Measurements from ENCODE around the gene ZBTB20.

The ZBTB20 gene

GRCh38 chr3:114902691-114903101 lies 244.4 kb downstream of the ZBTB20 start:
- no peak for DNase-seq

GRCh38 chr3:114900908-114901307 lies 246.2 kb downstream of the ZBTB20 start:
- no peak for DNase-seq

- DNase-seq: no peak
Measured at GRCh38 chr3:114899186-114899931, 247.7 kb downstream of the ZBTB20 start.

- no peak for DNase-seq
Measured at GRCh38 chr3:114896978-114897377, 250.1 kb downstream of the ZBTB20 start.

- no peak for DNase-seq
Measured at GRCh38 chr3:114893361-114893760, 253.7 kb downstream of the ZBTB20 start.

- no peak for DNase-seq
Measured at GRCh38 chr3:114892880-114893279, 254.2 kb downstream of the ZBTB20 start.

GRCh38 chr3:114892131-114892879 lies 254.8 kb downstream of the ZBTB20 start:
- DNase-seq: no peak

GRCh38 chr3:114887806-114888205 lies 259.3 kb downstream of the ZBTB20 start:
- no peak for DNase-seq

- no peak for DNase-seq
Measured at GRCh38 chr3:114886905-114887304, 260.2 kb downstream of the ZBTB20 start.

GRCh38 chr3:114884213-114884923 lies 262.7 kb downstream of the ZBTB20 start:
- DNase-seq: no peak

GRCh38 chr3:114880078-114880477 lies 267.0 kb downstream of the ZBTB20 start:
- DNase-seq: no peak

GRCh38 chr3:114879059-114880031 lies 267.7 kb downstream of the ZBTB20 start:
- no peak for DNase-seq

- DNase-seq: no peak
Measured at GRCh38 chr3:114878114-114878839, 268.8 kb downstream of the ZBTB20 start.

- no peak for DNase-seq
Measured at GRCh38 chr3:114877378-114878113, 269.5 kb downstream of the ZBTB20 start.

GRCh38 chr3:114874522-114874971 lies 272.5 kb downstream of the ZBTB20 start:
- no peak for DNase-seq

- no peak for DNase-seq
Measured at GRCh38 chr3:114873591-114873990, 273.5 kb downstream of the ZBTB20 start.

GRCh38 chr3:114872588-114872987 lies 274.5 kb downstream of the ZBTB20 start:
- no peak for DNase-seq

GRCh38 chr3:114872050-114872449 lies 275.0 kb downstream of the ZBTB20 start:
- DNase-seq: no peak

GRCh38 chr3:114867835-114868503 lies 279.1 kb downstream of the ZBTB20 start:
- DNase-seq: no peak

GRCh38 chr3:114867359-114867758 lies 279.7 kb downstream of the ZBTB20 start:
- no peak for DNase-seq
